HepG2 (cell line): Measurements from ENCODE around the gene PTPRE.

Experiments used
- GABPA ChIP-seq, 2 experiments: IDR thresholded peaks; 2 replicates each; pipeline ENCODE4 v1.6.1; 2011 to 2016; ENCODE audit warnings: low read depth in 2 of 2, low read length in 1 of 2, missing biosample characterization in 1 of 2, missing genetic modification characterization in 1 of 2
- PLSCR1 ChIP-seq: sonication (generic); formaldehyde crosslinking; IDR thresholded peaks from 2 replicates; pipeline ENCODE4 v1.5.0; 2020; ENCODE audit warnings: missing genetic modification reagents, mild to moderate bottlenecking, borderline replicate concordance
- RFX1 ChIP-seq: fragments of 450-650 bp; IDR thresholded peaks from 2 replicates; pipeline ENCODE4 v1.6.1; 2017
- ZNF24 ChIP-seq: fragments of 450-650 bp; IDR thresholded peaks from 2 replicates; pipeline ENCODE4 v1.6.1; 2017; ENCODE audit warnings: antibody characterized with exemption, mild to moderate bottlenecking

DNA sequence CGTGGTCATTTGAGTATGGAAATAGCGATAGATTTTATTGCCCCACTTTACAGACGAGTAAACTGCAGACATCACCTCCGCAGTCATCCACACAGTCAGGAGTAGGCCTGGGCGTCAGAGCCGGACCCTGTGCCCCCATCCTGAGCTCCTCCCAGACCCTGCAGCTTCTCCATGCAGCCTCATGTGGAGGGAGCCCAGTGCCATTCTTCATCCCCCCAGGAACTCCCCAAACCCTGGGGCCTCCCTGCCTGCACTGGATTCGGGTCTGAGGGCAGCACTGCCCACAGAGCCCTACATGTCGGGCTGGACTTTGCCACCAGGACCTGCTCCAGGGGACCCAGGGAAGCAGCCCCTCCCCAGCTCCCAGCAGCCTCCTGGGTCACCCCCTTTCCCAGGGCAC, 118.5 kb downstream of the PTPRE start:
- TF ChIP-seq GABPA (IDR thresholded peaks at IDR 0.05; ENCODE audit: low read depth, low read length): no peak
- TF ChIP-seq GABPA (CRISPR knock-in tag; IDR thresholded peaks at IDR 0.05; ENCODE audit: low read depth): no peak
- no peak for TF ChIP-seq PLSCR1 (CRISPR knock-in tag)
- no peak for TF ChIP-seq RFX1
- no peak for TF ChIP-seq ZNF24
